ENCODE results near the gene CDK11B. TPM values are rescaled to one million over a fixed set of nuclear protein-coding genes. Genes with fewer than 3 reads are reported as not detected.
"Not testable (repeated sequence)": the region's sequence is repeated elsewhere in the genome, so short reads cannot be mapped to it uniquely, and the experiment has no call there.

CDK11B gene
- total RNA-seq, 1 donor: 5.8 TPM

DNA sequence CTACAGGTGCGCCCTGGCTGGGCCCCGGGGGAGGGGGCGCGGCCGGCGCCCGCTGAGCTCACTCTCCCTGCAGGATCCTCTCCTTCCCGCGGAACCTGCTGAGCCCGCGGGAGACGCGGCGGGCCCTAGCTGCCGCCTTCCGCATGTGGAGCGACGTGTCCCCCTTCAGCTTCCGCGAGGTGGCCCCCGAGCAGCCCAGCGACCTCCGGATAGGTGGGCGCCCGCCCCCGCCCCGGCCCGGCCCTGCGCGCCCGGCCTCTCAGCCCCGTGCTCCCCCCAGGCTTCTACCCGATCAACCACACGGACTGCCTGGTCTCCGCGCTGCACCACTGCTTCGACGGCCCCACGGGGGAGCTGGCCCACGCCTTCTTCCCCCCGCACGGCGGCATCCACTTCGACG lies 41.3 kb upstream of the CDK11B start:
- not testable (repeated sequence) for DNase-seq (ENCODE audit: insufficient read length, low spot score, missing footprints); H3K27ac ChIP-seq (ENCODE audit: low read depth, low read length); H3K4me1 ChIP-seq (ENCODE audit: insufficient read depth, low read length); H3K36me3 ChIP-seq (ENCODE audit: insufficient read depth, low read length); H3K27me3 ChIP-seq (ENCODE audit: insufficient read depth, low read length); H3K79me2 ChIP-seq (ENCODE audit: insufficient read depth, low read length); H3K4me2 ChIP-seq (ENCODE audit: insufficient read depth, low read length); H3K9me3 ChIP-seq (ENCODE audit: low read depth, low read length); H4K20me1 ChIP-seq (ENCODE audit: insufficient read depth, low read length); H2AFZ ChIP-seq (ENCODE audit: low read length); H3K4me3 ChIP-seq (ENCODE audit: insufficient read depth, low read length)

- not testable (repeated sequence) for H3K27ac ChIP-seq (ENCODE audit: low read depth, low read length); H4K20me1 ChIP-seq (ENCODE audit: insufficient read depth, low read length); H3K9me3 ChIP-seq (ENCODE audit: low read depth, low read length); H3K27me3 ChIP-seq (ENCODE audit: insufficient read depth, low read length); H3K36me3 ChIP-seq (ENCODE audit: insufficient read depth, low read length); H3K79me2 ChIP-seq (ENCODE audit: insufficient read depth, low read length); H3K4me2 ChIP-seq (ENCODE audit: insufficient read depth, low read length); H3K4me3 ChIP-seq (ENCODE audit: insufficient read depth, low read length); DNase-seq (ENCODE audit: insufficient read length, low spot score, missing footprints); H2AFZ ChIP-seq (ENCODE audit: low read length); H3K4me1 ChIP-seq (ENCODE audit: insufficient read depth, low read length)
Observed at GRCh38 chr1:1699061-1699460, 40.3 kb upstream of the CDK11B start.

- DNase-seq (ENCODE audit: insufficient read length, low spot score, missing footprints): peak; percentile 79
- H3K4me2 ChIP-seq (ENCODE audit: insufficient read depth, low read length); H3K27me3 ChIP-seq (ENCODE audit: insufficient read depth, low read length); H3K27ac ChIP-seq (ENCODE audit: low read depth, low read length); H4K20me1 ChIP-seq (ENCODE audit: insufficient read depth, low read length); H3K4me1 ChIP-seq (ENCODE audit: insufficient read depth, low read length); H3K4me3 ChIP-seq (ENCODE audit: insufficient read depth, low read length); H2AFZ ChIP-seq (ENCODE audit: low read length); H3K79me2 ChIP-seq (ENCODE audit: insufficient read depth, low read length); H3K36me3 ChIP-seq (ENCODE audit: insufficient read depth, low read length); H3K9me3 ChIP-seq (ENCODE audit: low read depth, low read length): not testable (repeated sequence)
Observed at GRCh38 chr1:1697358-1698183, 38.8 kb upstream of the CDK11B start.

GRCh38 chr1:1696431-1697357 lies 37.9 kb upstream of the CDK11B start:
- not testable (repeated sequence) for DNase-seq (ENCODE audit: insufficient read length, low spot score, missing footprints); H3K9me3 ChIP-seq (ENCODE audit: low read depth, low read length); H3K4me3 ChIP-seq (ENCODE audit: insufficient read depth, low read length); H3K4me1 ChIP-seq (ENCODE audit: insufficient read depth, low read length); H3K4me2 ChIP-seq (ENCODE audit: insufficient read depth, low read length); H2AFZ ChIP-seq (ENCODE audit: low read length); H3K79me2 ChIP-seq (ENCODE audit: insufficient read depth, low read length); H3K27ac ChIP-seq (ENCODE audit: low read depth, low read length); H4K20me1 ChIP-seq (ENCODE audit: insufficient read depth, low read length); H3K27me3 ChIP-seq (ENCODE audit: insufficient read depth, low read length); H3K36me3 ChIP-seq (ENCODE audit: insufficient read depth, low read length)

DNA sequence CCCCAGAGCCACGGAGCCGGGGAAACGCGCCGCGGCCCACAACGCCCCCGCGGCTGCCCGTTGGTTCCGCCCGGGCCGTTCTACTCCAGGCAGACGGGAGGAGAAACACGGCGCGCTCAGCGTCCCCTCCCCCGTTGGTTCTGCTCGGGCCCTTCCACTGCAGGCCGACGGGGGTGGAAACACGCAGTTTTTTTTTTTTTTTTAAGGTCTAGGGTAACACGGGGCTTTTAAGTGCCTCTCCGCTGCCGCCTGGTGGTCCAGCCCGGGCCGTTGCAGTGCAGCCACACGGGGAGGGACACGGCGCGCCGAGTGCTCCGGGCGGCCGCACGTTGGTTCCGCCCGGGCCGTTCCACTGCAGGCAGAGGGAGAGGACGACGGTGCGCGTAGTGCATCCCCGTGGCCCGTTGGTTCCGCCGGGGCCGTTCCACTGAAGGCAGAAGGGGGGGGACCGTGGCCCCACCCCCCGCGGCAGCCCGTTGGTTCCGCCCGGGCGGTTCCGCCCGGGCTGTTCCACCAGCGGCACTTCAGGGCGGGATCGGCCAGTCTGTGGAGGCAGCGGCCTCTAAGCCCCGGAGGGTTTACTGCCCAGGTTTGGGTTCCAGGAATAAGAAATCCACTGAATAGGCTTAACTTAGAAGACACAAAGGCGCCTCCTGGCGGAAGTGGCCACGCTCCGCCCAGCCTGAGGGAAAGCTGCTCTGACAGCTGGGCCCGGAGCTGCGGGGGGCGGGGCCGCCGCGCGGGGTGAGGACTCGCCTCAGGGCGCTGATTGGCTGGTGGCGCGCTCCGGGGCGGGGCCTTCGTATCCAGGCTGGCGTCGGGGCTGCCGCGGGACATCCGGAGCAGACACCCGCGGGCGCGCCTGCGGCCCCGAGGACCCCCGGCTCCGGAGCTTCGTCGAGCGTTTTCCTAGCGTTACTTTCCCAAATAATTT lies 34.2 kb upstream of the CDK11B start, which contains the start of gene SLC35E2B:
TSS of gene SLC35E2B (minus strand) at position 82 of the 934 bp plus-strand sequence. CDS start 16,096 bp downstream, outside the sequence.
- H3K4me2 ChIP-seq (ENCODE audit: insufficient read depth, low read length): peak within 1 kb of the TSS; percentile 70
- H3K4me1 ChIP-seq (ENCODE audit: insufficient read depth, low read length): not testable (repeated sequence)

GRCh38 chr1:1692324-1692713 lies 33.5 kb upstream of the CDK11B start:
- H4K20me1 ChIP-seq (ENCODE audit: insufficient read depth, low read length); H3K4me1 ChIP-seq (ENCODE audit: insufficient read depth, low read length); DNase-seq (ENCODE audit: insufficient read length, low spot score, missing footprints); H3K9me3 ChIP-seq (ENCODE audit: low read depth, low read length); H3K27me3 ChIP-seq (ENCODE audit: insufficient read depth, low read length); H3K27ac ChIP-seq (ENCODE audit: low read depth, low read length); H3K4me2 ChIP-seq (ENCODE audit: insufficient read depth, low read length); H2AFZ ChIP-seq (ENCODE audit: low read length); H3K36me3 ChIP-seq (ENCODE audit: insufficient read depth, low read length): not testable (repeated sequence)
- H3K79me2 ChIP-seq (ENCODE audit: insufficient read depth, low read length): peaks cover 17% of the 10 kb centered on the region
- H3K4me3 ChIP-seq (ENCODE audit: insufficient read depth, low read length): peak overlapping the region; percentile 71

More for the DNA sequence above, 34.2 kb upstream of the CDK11B start, which contains the start of gene SLC35E2B:
- peaks cover 12% of the 10 kb centered on the region for H3K79me2 ChIP-seq (ENCODE audit: insufficient read depth, low read length)
- H3K36me3 ChIP-seq (ENCODE audit: insufficient read depth, low read length); H3K9me3 ChIP-seq (ENCODE audit: low read depth, low read length); H2AFZ ChIP-seq (ENCODE audit: low read length); H3K27me3 ChIP-seq (ENCODE audit: insufficient read depth, low read length); H4K20me1 ChIP-seq (ENCODE audit: insufficient read depth, low read length): not testable (repeated sequence)
- peak within 1 kb of the TSS; percentile 76 for H3K27ac ChIP-seq (ENCODE audit: low read depth, low read length)
- peak within 1 kb of the TSS; percentile 71 for H3K4me3 ChIP-seq (ENCODE audit: insufficient read depth, low read length)
- peak; percentile 86 for DNase-seq (ENCODE audit: insufficient read length, low spot score, missing footprints)

GRCh38 chr1:1691443-1691842 lies 32.6 kb upstream of the CDK11B start:
- H3K4me3 ChIP-seq (ENCODE audit: insufficient read depth, low read length): peak overlapping the region; percentile 54
- H2AFZ ChIP-seq (ENCODE audit: low read length); DNase-seq (ENCODE audit: insufficient read length, low spot score, missing footprints); H4K20me1 ChIP-seq (ENCODE audit: insufficient read depth, low read length); H3K27me3 ChIP-seq (ENCODE audit: insufficient read depth, low read length); H3K27ac ChIP-seq (ENCODE audit: low read depth, low read length); H3K36me3 ChIP-seq (ENCODE audit: insufficient read depth, low read length); H3K9me3 ChIP-seq (ENCODE audit: low read depth, low read length); H3K4me1 ChIP-seq (ENCODE audit: insufficient read depth, low read length): not testable (repeated sequence)
- H3K4me2 ChIP-seq (ENCODE audit: insufficient read depth, low read length): peak overlapping the region; percentile 70
- peaks cover 20% of the 10 kb centered on the region for H3K79me2 ChIP-seq (ENCODE audit: insufficient read depth, low read length)

- not testable (repeated sequence) for H3K4me1 ChIP-seq (ENCODE audit: insufficient read depth, low read length); H3K27ac ChIP-seq (ENCODE audit: low read depth, low read length); H3K9me3 ChIP-seq (ENCODE audit: low read depth, low read length); H3K27me3 ChIP-seq (ENCODE audit: insufficient read depth, low read length); H3K4me2 ChIP-seq (ENCODE audit: insufficient read depth, low read length); H4K20me1 ChIP-seq (ENCODE audit: insufficient read depth, low read length); H3K4me3 ChIP-seq (ENCODE audit: insufficient read depth, low read length); H2AFZ ChIP-seq (ENCODE audit: low read length); DNase-seq (ENCODE audit: insufficient read length, low spot score, missing footprints); H3K36me3 ChIP-seq (ENCODE audit: insufficient read depth, low read length)
- H3K79me2 ChIP-seq (ENCODE audit: insufficient read depth, low read length): peaks cover 30% of the 10 kb centered on the region
Observed at GRCh38 chr1:1689526-1689925, 30.7 kb upstream of the CDK11B start.

All from osteoblast (primary cell).